Upper lobe of right lung (tissue), 1 donor: ENCODE data around the gene LCN10. TPM values are rescaled to one million over a fixed set of nuclear protein-coding genes. Genes with fewer than 3 reads are reported as not detected.

ENCODE experiments used
- ATAC-seq: fragments of 200-7000 bp; cut with Tn5 transposase; one replicate; pipeline ENCODE4 v1.9.1; 2020; ENCODE audit warnings: mild to moderate bottlenecking, moderate library complexity
- DNase-seq: peaks from one replicate; pipeline ENCODE4 v3.0.0-alpha.2; 2020
- H3K27ac ChIP-seq: fragments of 200-600 bp; one replicate; pipeline ENCODE4 v1.8.0; 2022
- H3K27me3 ChIP-seq: fragments of 200-600 bp; one replicate; pipeline ENCODE4 v1.8.0; 2022; ENCODE audit warnings: mild to moderate bottlenecking
- H3K36me3 ChIP-seq: fragments of 200-600 bp; one replicate; pipeline ENCODE4 v1.8.0; 2022
- H3K4me1 ChIP-seq: fragments of 200-600 bp; one replicate; pipeline ENCODE4 v1.8.0; 2022
- H3K4me3 ChIP-seq: fragments of 200-600 bp; one replicate; pipeline ENCODE4 v1.8.0; 2022; ENCODE audit warnings: mild to moderate bottlenecking
- H3K9me3 ChIP-seq: fragments of 200-600 bp; one replicate; pipeline ENCODE4 v1.8.0; 2022
- CTCF ChIP-seq: fragments of 200-600 bp; IDR thresholded peaks from one replicate; pipeline ENCODE4 v1.8.0; 2022; ENCODE audit warnings: antibody characterized with exemption
- intact Hi-C: fragments of 100-400 bp; cut with DNase I; formaldehyde crosslinking; loops from one replicate; pipeline ENCODE4 v1.11.0; 2022
- total RNA-seq: library from RNA; stranded (reverse); fragmentation: NEBNext Ultra II Directional; extraction: Animal tissue kit (Norgen Biotek cat#: 25700); gene quantifications from one replicate; pipeline ENCODE4 v1.2.1, GENCODE V29; 2021
- donor health status: DM: no; HTN: yes; CAD: no; lungs with severe emphysema.

The LCN10 gene
- total RNA-seq, 1 donor from 2014 or later, result 11.2 TPM

GRCh38 chr9:136697821-136698526, 44.8 kb downstream of the LCN10 start:
- no peak for TF ChIP-seq CTCF
- Histone ChIP-seq H3K27ac (peak overlapping the region; percentile 42), H3K36me3 (no peaks in the 10 kb centered on the region), H3K4me3 (no peak overlapping the region), H3K27me3 (no peaks in the 10 kb centered on the region), H3K9me3 (no peaks in the 10 kb centered on the region), H3K4me1 (peaks cover 33% of the 10 kb centered on the region)
- intact Hi-C loops, result no loop called here
- DNase-seq (peak; percentile 81), ATAC-seq (peak; percentile 8)

GRCh38 chr9:136697146-136697820, 45.5 kb downstream of the LCN10 start:
- DNase-seq, result peak; percentile 69
- no peak overlapping the region for H3K4me3 ChIP-seq
- ATAC-seq, result no peak
- H3K9me3 ChIP-seq, result no peaks in the 10 kb centered on the region
- peak overlapping the region; percentile 42 for H3K27ac ChIP-seq
- no peak for TF ChIP-seq CTCF
- no peaks in the 10 kb centered on the region for H3K36me3 ChIP-seq
- peaks cover 33% of the 10 kb centered on the region for H3K4me1 ChIP-seq
- no peaks in the 10 kb centered on the region for H3K27me3 ChIP-seq
- intact Hi-C loops, result no loop called here

- peak; percentile 66 for DNase-seq
- no peak for ATAC-seq
- no peak for TF ChIP-seq CTCF
- Histone ChIP-seq H3K9me3 (no peaks in the 10 kb centered on the region), H3K4me3 (no peak overlapping the region), H3K27ac (no peak overlapping the region), H3K27me3 (no peaks in the 10 kb centered on the region), H3K4me1 (peaks cover 33% of the 10 kb centered on the region), H3K36me3 (no peaks in the 10 kb centered on the region)
- intact Hi-C loops, result no loop called here
These were observed 46.2 kb downstream of the LCN10 start for GRCh38 chr9:136696502-136696901.

- Histone ChIP-seq H3K9me3 (no peaks in the 10 kb centered on the region), H3K4me1 (peaks cover 33% of the 10 kb centered on the region), H3K27ac (peak overlapping the region; percentile 71), H3K4me3 (no peak overlapping the region), H3K36me3 (no peaks in the 10 kb centered on the region), H3K27me3 (no peaks in the 10 kb centered on the region)
- intact Hi-C loops, result no loop called here
- ATAC-seq, result no peak
- peak; percentile 73 for DNase-seq
- TF ChIP-seq CTCF, result no peak
These were observed 46.8 kb downstream of the LCN10 start for GRCh38 chr9:136695955-136696354.

- ATAC-seq (peak; percentile 68), DNase-seq (peak; percentile 92)
- Histone ChIP-seq H3K4me1 (peaks cover 31% of the 10 kb centered on the region), H3K27ac (peak overlapping the region; percentile 71), H3K9me3 (no peaks in the 10 kb centered on the region), H3K4me3 (no peak overlapping the region), H3K27me3 (no peaks in the 10 kb centered on the region), H3K36me3 (no peaks in the 10 kb centered on the region)
- no peak for TF ChIP-seq CTCF
- intact Hi-C loops, result no loop called here
These were observed 47.3 kb downstream of the LCN10 start for GRCh38 chr9:136695435-136695895.
